ENCODE data around the gene IGFBP6.

GRCh38 chr12:53100466-53101151 is 3.1 kb downstream of the IGFBP6 start:
- TF ChIP-seq CTCF (IDR thresholded peaks at IDR 0.05; ENCODE audit: insufficient read depth, low read depth, low read length) (no peak), EZH2 (IDR thresholded peaks at IDR 0.05; ENCODE audit: insufficient read depth, low read length) (no peak)

All from astrocyte (in vitro differentiated cells and primary cell).